ACHN (cell line): Measurements from ENCODE around the gene SGCD.
"Not testable (repeated sequence)": the region's sequence is repeated elsewhere in the genome, so short reads cannot be mapped to it uniquely, and the experiment has no call there.

Experiments used
- DNase-seq: peaks from one replicate; pipeline ENCODE4 v3.0.0-alpha.2; 2015
- in situ Hi-C: cut with HindIII; loops from 2 replicates; pipeline ENCODE4 v1.10.0; 2017; ENCODE audit warnings: low sequenced_read_pairs, low pct_ligation_motif_present, low pct_unique_long_range_greater_than_20kb

Gene SGCD

GRCh38 chr5:156585999-156586398, 259.0 kb downstream of the SGCD start:
- in situ Hi-C loops = no loop called here
- no peak for DNase-seq

DNA sequence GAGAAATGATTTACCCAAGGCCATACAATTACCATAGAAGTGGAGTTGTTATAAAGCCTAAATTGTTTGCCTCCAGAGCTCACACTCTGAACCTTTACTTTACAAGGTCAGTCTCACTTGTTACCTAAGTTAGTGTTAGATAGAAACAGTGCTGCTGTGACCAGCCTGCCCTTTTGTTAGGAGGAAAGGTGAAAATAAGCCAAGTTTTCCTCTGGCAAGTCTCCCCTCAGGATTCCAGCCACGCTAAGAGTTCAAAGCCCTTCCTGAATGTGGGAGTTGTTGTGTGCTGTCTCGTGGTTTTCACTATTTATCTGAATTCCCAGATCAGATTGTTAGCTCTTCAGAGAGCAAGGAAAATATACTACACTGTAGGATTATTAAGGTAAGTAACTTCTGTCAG, 260.0 kb downstream of the SGCD start:
- DNase-seq = no peak
- in situ Hi-C loops = no loop called here

- in situ Hi-C loops = no loop called here
- DNase-seq = no peak
These were observed 261.3 kb downstream of the SGCD start for GRCh38 chr5:156588306-156588705.

DNA sequence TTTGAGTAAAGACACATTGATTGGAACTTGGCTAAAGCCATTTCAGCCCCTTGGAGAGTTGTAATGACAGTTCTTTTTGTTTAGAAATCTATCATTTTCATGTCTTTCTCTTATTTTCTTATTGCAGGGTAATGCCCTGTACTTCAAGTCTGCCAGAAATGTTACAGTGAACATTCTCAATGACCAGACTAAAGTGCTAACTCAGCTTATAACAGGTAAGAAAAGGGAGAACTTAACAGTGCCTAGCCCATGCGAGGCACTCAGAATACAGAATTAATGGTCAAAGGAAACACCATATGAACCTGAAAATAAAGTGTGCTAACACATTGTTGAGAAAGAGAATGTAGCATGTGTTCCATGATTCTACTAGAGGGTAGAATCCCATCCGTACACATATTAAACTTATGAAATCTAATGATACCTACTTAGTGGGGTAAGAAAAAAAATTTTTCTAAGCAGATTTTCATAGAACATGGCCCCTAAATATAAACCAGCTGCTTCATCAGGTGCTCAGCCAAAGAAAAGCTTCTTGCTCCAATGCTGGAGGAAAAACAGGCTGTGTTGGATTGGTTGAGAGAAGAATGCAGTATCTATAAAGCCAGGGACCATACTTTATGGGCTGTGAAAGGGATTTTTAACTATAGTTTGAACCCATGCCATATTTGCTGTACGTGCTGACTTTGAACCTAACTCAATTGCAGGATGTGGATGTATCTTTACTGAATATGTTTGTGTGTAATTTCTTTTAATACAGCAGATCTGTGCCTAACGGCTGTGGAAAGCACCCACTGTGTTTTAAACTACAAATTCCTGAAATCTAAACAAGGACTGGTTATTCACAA, 262.4 kb downstream of the SGCD start:
- in situ Hi-C loops = no loop called here

DNA sequence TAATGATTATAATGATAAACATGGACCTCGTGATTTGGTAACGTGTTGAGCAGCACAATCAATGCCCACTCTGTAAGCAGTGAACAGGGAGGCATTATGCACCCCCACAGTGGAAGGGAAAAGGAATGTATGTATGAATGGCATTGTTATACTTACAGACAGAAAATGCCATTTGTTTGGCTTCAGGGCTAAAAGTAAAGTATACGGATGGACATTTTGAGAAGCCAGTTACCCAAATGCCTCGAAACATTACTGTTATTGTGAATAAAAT, 262.9 kb downstream of the SGCD start:
- no peak for DNase-seq
- in situ Hi-C loops = no loop called here

More for the DNA sequence above, 262.4 kb downstream of the SGCD start:
- DNase-seq = no peak

GRCh38 chr5:156590978-156591377, 264.0 kb downstream of the SGCD start:
- no peak for DNase-seq
- in situ Hi-C loops = no loop called here

DNA sequence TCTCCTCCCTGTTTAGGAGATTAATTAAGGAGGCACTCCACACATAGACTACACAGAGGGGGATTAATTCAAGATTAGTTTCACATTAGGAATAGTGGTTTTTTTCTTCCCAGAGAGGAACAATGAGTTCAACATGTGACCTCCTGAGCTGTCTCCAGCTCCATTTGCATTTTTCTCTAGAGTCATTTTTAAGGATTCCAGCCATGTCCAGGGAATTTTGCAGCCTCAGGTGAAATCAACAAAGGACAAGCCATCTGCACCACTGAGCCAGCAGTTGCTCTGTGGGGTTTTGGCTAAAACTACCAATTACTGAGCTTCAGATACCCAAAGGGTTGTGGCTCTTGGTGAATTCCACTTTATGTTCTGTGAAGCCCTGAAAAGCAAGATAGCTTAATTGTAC, 264.7 kb downstream of the SGCD start:
- no peak for DNase-seq
- in situ Hi-C loops = no loop called here

GRCh38 chr5:156593546-156593945, 266.6 kb downstream of the SGCD start:
- no peak for DNase-seq
- in situ Hi-C loops = no loop called here

- DNase-seq = no peak
- in situ Hi-C loops = no loop called here
These were observed 267.4 kb downstream of the SGCD start for GRCh38 chr5:156594406-156594805.

DNA sequence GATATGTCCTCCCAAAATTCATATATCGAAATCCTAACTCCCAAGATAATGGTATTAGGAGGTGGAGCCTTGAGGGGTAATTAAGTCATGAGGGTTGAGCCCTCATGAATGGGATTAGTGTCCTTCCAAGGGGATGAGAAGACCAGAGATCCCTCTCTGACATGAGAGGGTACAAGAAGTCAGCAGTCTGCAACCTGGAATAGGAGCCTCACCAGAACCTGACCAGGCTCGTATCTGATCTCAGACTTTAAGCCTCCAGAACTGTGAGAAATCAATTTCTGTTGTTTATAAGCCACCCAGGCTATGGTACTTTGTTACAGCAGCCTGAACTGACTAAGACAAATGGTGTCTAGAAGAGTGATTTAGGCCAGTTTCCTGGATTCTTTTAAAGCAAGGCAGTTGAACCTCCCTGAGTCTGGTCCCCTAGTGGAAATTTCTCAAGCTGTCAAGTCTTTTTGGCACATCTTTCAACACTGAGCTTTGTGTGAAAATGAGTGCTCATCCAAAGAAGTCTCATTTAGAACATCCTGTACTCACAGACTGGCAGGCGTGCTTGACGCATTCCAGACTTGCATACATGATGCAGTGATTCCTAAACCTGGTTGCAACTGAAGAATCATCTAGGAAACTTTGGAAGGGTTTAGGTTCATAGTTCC, 268.3 kb downstream of the SGCD start:
- in situ Hi-C loops = no loop called here
- no peak for DNase-seq

DNA sequence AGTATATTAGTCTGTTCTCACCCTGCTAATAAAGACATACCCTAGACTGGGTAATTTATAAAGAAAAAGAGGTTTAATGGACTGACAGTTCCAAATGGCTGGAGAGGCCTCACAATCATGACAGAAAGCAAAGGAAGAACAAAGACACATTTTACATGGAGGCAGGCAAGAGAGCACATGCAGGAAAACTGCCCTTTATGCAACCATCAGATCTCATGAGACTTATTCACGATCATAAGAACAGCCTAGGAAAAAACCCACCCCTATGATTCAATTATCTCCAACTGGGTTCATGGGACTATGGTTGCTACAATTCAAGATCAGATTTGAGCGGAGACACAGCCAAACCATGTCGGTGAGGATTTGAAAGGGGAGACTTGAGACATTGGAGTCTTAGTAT, 270.3 kb downstream of the SGCD start:
- no peak for DNase-seq
- in situ Hi-C loops = no loop called here

- in situ Hi-C loops = no loop called here
- DNase-seq = no peak
These were observed 272.0 kb downstream of the SGCD start for GRCh38 chr5:156598964-156599363.

- in situ Hi-C loops, DNase-seq: not testable (repeated sequence)
These were observed 283.6 kb downstream of the SGCD start for GRCh38 chr5:156610582-156610981.

- in situ Hi-C loops = no loop called here
- no peak for DNase-seq
These were observed 288.9 kb downstream of the SGCD start for GRCh38 chr5:156615901-156616300.

- no peak for DNase-seq
- in situ Hi-C loops = no loop called here
These were observed 290.5 kb downstream of the SGCD start for GRCh38 chr5:156617426-156617825.

DNA sequence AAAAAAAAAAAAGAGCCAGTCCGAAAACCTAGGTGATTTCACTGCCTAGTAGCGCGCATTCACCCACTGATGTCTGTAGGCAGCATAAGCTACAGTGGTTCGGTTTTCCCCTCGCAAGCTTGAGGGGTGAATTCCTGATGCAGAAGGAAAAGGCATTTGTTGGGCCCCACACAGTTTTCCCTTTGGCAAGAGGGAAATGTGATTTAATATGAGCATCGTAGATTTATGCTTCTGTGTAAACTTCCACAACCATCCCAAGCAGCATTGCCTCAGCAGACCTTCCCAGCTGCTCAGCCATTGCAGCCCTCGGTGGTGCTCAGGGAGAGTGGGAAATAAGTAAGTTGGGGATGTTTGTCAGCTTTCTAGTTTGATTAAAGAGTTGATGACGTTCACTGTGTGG, 291.6 kb downstream of the SGCD start:
- no peak for DNase-seq
- in situ Hi-C loops = no loop called here

GRCh38 chr5:156621719-156622118, 294.8 kb downstream of the SGCD start:
- DNase-seq = no peak
- in situ Hi-C loops = no loop called here

GRCh38 chr5:156623381-156624040, 296.5 kb downstream of the SGCD start:
- no peak for DNase-seq
- in situ Hi-C loops = no loop called here

DNA sequence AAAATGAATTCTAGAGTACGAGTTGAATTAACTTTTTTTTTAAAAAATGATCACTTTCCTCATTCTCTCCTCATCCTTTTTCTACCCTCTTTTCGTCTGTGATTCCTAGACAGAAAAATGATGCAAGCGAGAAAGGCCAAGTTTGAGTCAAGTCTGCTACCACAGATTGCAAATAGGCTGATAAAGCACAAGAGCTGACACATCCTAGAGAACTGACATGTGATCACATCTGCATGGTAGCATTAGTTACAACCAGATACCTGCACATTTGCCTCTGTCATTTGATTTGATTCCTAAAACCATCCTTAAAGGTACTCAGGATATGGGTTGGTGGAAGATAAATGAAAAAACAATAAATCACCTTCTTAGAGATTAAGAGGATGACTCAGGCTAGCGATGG, 297.7 kb downstream of the SGCD start:
- no peak for DNase-seq
- in situ Hi-C loops = no loop called here

DNA sequence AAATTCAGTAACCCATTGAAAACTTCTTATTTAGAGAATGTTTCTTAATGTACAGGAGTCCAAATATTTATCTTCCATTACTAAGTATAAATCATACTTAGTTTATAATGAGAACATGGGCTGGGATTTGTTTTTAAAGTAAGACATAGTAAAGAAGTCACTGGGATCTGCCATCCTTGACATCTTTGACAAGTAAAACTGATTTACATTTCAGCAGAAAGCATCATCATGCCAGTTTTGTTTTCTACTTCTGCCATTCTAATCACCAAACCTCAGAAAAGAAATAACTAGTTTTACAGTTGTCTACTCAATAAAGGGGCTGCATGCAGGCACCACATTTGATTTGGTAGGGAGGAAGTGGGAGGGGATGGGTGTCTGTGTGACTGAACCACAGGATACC, 301.5 kb downstream of the SGCD start:
- DNase-seq = no peak
- in situ Hi-C loops = no loop called here
